ENCODE data around the gene ZFYVE28.

DNA sequence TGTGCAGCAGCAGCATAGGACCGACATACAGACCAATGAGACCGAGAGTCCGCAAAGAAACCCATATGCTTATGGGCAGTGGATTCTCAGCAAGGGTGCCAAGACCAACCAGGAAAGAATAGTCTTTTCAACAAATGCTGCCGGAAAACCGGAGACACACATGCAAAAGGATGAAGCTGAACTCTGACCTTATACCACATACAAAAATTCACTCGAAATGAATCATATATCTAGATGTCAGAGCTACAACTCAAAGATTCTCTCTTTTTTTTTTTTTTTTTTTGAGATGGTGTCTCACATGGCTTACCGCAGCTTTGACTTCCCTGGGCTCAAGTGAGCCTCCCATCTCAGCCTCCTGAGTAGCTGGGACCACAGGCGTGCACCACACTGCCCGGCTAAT lies 140.5 kb downstream of the ZFYVE28 start:
- TF ChIP-seq, protein P1, sequence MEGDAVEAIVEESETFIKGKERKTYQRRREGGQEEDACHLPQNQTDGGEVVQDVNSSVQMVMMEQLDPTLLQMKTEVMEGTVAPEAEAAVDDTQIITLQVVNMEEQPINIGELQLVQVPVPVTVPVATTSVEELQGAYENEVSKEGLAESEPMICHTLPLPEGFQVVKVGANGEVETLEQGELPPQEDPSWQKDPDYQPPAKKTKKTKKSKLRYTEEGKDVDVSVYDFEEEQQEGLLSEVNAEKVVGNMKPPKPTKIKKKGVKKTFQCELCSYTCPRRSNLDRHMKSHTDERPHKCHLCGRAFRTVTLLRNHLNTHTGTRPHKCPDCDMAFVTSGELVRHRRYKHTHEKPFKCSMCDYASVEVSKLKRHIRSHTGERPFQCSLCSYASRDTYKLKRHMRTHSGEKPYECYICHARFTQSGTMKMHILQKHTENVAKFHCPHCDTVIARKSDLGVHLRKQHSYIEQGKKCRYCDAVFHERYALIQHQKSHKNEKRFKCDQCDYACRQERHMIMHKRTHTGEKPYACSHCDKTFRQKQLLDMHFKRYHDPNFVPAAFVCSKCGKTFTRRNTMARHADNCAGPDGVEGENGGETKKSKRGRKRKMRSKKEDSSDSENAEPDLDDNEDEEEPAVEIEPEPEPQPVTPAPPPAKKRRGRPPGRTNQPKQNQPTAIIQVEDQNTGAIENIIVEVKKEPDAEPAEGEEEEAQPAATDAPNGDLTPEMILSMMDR (IDR thresholded peaks at IDR 0.05) = no peak
- TF ChIP-seq POLR2AphosphoS5 (IDR thresholded peaks at IDR 0.05) (no peak), EP300 (IDR thresholded peaks at IDR 0.05) (no peak)

Measured in stomach (tissue), 4 donors.